ENCODE results near the gene TRANK1. TPM values are rescaled to one million over a fixed set of nuclear protein-coding genes. Genes with fewer than 3 reads are reported as not detected.

Gene TRANK1
- total and polyA plus RNA-seq, 2 of the 4 experiments (the other 2 are of a cell fraction), result 7.9 to 12.7 TPM

DNA sequence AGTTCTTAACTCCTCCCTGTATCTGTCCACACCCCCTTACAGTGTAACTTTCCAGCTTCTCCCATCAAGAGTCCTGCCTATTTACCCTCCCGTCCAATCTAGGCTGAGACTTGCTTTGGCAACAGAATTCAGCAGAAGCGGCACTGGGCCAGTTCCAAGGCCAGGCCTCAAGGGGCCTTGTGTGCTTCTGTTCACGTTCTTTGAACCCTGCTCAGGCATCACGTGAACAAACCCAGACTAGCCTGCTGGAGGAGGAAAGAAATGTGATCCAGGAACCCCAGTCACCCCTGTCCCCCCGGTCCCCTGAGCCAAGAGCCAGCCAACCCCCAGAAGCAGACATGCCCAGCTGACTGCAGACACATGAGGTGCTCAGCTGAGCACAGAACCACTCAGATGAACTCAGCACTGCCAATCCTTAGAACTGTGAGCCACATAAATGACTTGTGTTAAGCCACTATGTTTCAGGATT lies 104.4 kb downstream of the TRANK1 start:
- Histone ChIP-seq H3K4ac (ENCODE audit: low read depth, low read length) (no peak overlapping the region), H3K56ac (ENCODE audit: extremely low read depth, insufficient read depth, low read length) (no peak overlapping the region), H2AK5ac (ENCODE audit: low read depth, low read length) (no peak overlapping the region), H3K27me3 (ENCODE audit: control insufficient read depth, insufficient read depth, low read length) (no peaks in the 10 kb centered on the region), H3K4me1 (ENCODE audit: control insufficient read depth, insufficient read depth, low read length) (no peaks in the 10 kb centered on the region), H3K23ac (ENCODE audit: low read depth, low read length) (no peak overlapping the region), H4K91ac (ENCODE audit: insufficient read depth, low read depth, low read length) (no peak overlapping the region), H4K8ac (ENCODE audit: low read depth in 2 of 2, low read length in 2 of 2) (no peak overlapping the region), H2AK9ac (replicated peaks; ENCODE audit: low read depth, low read length, poor library complexity) (no peak overlapping the region), H2BK15ac (ENCODE audit: low read depth, low read length) (no peak overlapping the region), H3K79me1 (ENCODE audit: low read depth in 1 of 2, low read length in 2 of 2) (no peaks in the 10 kb centered on the region), H3K4me2 (ENCODE audit: low read depth, low read length) (no peak overlapping the region), H3K9me3 (ENCODE audit: control insufficient read depth, insufficient read depth, low read length) (no peaks in the 10 kb centered on the region), H2BK120ac (ENCODE audit: low read depth, low read length) (no peak overlapping the region), H3K18ac (ENCODE audit: low read depth, low read length) (no peak overlapping the region), H2AFZ (replicated peaks; ENCODE audit: low read length, poor library complexity) (no peak overlapping the region), H3K27ac (ENCODE audit: insufficient read depth, low read length) (no peak overlapping the region), H4K20me1 (ENCODE audit: insufficient read depth, low read length) (no peaks in the 10 kb centered on the region), H4K5ac (ENCODE audit: low read depth, low read length) (no peak overlapping the region), H3K9ac (ENCODE audit: low read depth, low read length) (no peak overlapping the region), H3K4me3 (ENCODE audit: insufficient read depth, low read depth, low read length) (no peak overlapping the region), H3K14ac (replicated peaks; ENCODE audit: low read depth, low read length) (no peak overlapping the region), H2BK20ac (ENCODE audit: low read depth, low read length) (no peak overlapping the region), H3K9me1 (ENCODE audit: insufficient read depth, low read length) (peaks cover 3% of the 10 kb centered on the region; the same call in 1 of the 2 replicates), H2BK5ac (ENCODE audit: low read depth, low read length, poor library complexity, severe bottlenecking) (no peak overlapping the region), H3K36me3 (ENCODE audit: control insufficient read depth, insufficient read depth, low read length) (peaks cover 11% of the 10 kb centered on the region)
- in situ Hi-C loops (cut with MboI; ENCODE audit: low sequenced_read_pairs) (no loop called here), intact Hi-C loops (cut with micrococcal nuclease) (no loop called here), dilution Hi-C loops (cut with HindIII; ENCODE audit: low sequenced_read_pairs, unreplicated experiment) (no loop called here)
- ATAC-seq (ENCODE audit: low read depth) (no peak), DNase-seq (no peak)
- POLR2A ChIA-PET (ENCODE audit: unreplicated experiment), result no interaction called here
- BruUV-seq (replicated peaks), result no TSS peak
- 83% methylated on average over 3 of the region's 5 CpGs; no CpG with 5 or more reads in 1 of the 2 experiments for WGBS, 2 experiments (ENCODE audit: extremely low coverage in 2 of 2, insufficient read length in 1 of 2)
- TF ChIP-seq SMC3 (IDR thresholded peaks at IDR 0.05; ENCODE audit: low read depth, low read length) (no peak), BHLHE40 (IDR thresholded peaks at IDR 0.05; ENCODE audit: low read depth, low read length) (no peak), MAZ (IDR thresholded peaks at IDR 0.05; ENCODE audit: borderline replicate concordance, low read depth, low read length) (no peak), RCOR1 (IDR thresholded peaks at IDR 0.05; ENCODE audit: insufficient replicate concordance, low read length) (no peak), RFX5 (IDR thresholded peaks at IDR 0.05; ENCODE audit: low read depth, low read length) (no peak), MAFK (IDR thresholded peaks at IDR 0.05; ENCODE audit: low read depth, low read length) (no peak), POLR2A (IDR thresholded peaks at IDR 0.05; ENCODE audit: low read depth, low read length) (no peak), NFE2L2 (IDR thresholded peaks at IDR 0.05; ENCODE audit: low read depth, low read length) (no peak), CHD1 (IDR thresholded peaks at IDR 0.05; ENCODE audit: low read depth, low read length) (no peak), RAD21 (IDR thresholded peaks at IDR 0.05; ENCODE audit: low read length) (no peak), CEBPB (IDR thresholded peaks at IDR 0.05; ENCODE audit: low read depth, low read length) (no peak), MXI1 (IDR thresholded peaks at IDR 0.05; ENCODE audit: borderline replicate concordance, low read depth, low read length) (no peak), FOS (IDR thresholded peaks at IDR 0.05; ENCODE audit: low read depth, low read length) (no peak)
- TF ChIP-seq, protein P1, sequence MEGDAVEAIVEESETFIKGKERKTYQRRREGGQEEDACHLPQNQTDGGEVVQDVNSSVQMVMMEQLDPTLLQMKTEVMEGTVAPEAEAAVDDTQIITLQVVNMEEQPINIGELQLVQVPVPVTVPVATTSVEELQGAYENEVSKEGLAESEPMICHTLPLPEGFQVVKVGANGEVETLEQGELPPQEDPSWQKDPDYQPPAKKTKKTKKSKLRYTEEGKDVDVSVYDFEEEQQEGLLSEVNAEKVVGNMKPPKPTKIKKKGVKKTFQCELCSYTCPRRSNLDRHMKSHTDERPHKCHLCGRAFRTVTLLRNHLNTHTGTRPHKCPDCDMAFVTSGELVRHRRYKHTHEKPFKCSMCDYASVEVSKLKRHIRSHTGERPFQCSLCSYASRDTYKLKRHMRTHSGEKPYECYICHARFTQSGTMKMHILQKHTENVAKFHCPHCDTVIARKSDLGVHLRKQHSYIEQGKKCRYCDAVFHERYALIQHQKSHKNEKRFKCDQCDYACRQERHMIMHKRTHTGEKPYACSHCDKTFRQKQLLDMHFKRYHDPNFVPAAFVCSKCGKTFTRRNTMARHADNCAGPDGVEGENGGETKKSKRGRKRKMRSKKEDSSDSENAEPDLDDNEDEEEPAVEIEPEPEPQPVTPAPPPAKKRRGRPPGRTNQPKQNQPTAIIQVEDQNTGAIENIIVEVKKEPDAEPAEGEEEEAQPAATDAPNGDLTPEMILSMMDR (conservative IDR thresholded peaks at IDR 0.05; ENCODE audit: low read depth, low read length), result no peak
- TF ChIP-seq, protein P2, sequence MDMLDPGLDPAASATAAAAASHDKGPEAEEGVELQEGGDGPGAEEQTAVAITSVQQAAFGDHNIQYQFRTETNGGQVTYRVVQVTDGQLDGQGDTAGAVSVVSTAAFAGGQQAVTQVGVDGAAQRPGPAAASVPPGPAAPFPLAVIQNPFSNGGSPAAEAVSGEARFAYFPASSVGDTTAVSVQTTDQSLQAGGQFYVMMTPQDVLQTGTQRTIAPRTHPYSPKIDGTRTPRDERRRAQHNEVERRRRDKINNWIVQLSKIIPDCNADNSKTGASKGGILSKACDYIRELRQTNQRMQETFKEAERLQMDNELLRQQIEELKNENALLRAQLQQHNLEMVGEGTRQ (IDR thresholded peaks at IDR 0.05; ENCODE audit: low read depth, low read length), result no peak
- TF ChIP-seq, protein P3, sequence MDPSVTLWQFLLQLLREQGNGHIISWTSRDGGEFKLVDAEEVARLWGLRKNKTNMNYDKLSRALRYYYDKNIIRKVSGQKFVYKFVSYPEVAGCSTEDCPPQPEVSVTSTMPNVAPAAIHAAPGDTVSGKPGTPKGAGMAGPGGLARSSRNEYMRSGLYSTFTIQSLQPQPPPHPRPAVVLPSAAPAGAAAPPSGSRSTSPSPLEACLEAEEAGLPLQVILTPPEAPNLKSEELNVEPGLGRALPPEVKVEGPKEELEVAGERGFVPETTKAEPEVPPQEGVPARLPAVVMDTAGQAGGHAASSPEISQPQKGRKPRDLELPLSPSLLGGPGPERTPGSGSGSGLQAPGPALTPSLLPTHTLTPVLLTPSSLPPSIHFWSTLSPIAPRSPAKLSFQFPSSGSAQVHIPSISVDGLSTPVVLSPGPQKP (IDR thresholded peaks at IDR 0.05; ENCODE audit: borderline replicate concordance, low read depth, low read length), result no peak
- CTCF ChIA-PET, result no interaction called here

All from IMR-90 (cell line).